OCI-LY3 (cell line): ENCODE measurements around the gene PSPH.

Source experiments
- CTCF ChIP-seq: fragments of 200-600, 300-600 bp; sonication (generic); IDR thresholded peaks from 2 replicates; pipeline ENCODE4 v1.5.1; 2014; ENCODE audit warnings: antibody characterized with exemption, low read length, low read depth
- EZH2phosphoT487 ChIP-seq: fragments of 200-600 bp; shearing (Covaris generic); IDR thresholded peaks from 2 replicates; pipeline ENCODE4 v1.6.1; 2018; ENCODE audit warnings: antibody characterized with exemption, mixed run types, low read depth

- TF ChIP-seq CTCF = no peak
- no peak for TF ChIP-seq EZH2phosphoT487
These were observed 28.4 kb upstream of the PSPH start for GRCh38 chr7:56079450-56080185.
